Activated CD4-positive, alpha-beta T cell treated with anti-CD3 and anti-CD28 coated beads for 36 hours (primary cell): Measurements from ENCODE around the gene CDKN2A. TPM values are rescaled to one million over a fixed set of nuclear protein-coding genes. Genes with fewer than 3 reads are reported as not detected.

Source experiments
- ATAC-seq: fragments of 200-7000 bp; cut with Tn5 transposase; one replicate; pipeline ENCODE4 v1.10.0; 2021; ENCODE audit warnings: mild to moderate bottlenecking, moderate library complexity
- CTCF ChIA-PET: fragments of 350-600 bp; sonication (Branson Sonifier 250); formaldehyde crosslinking; loops from one replicate; lab custom pipeline; 2021; ENCODE audit warnings: antibody characterized with exemption; lab: Charles Lee
- POLR2A ChIA-PET: fragments of 350-600 bp; sonication (Branson Sonifier 250); formaldehyde crosslinking; loops from one replicate; lab custom pipeline; 2021; ENCODE audit warnings: antibody characterized with exemption, inconsistent platforms; lab: Charles Lee
- DNase-seq: peaks from one replicate; pipeline ENCODE4 v3.0.0-alpha.2; 2020
- H3K27ac Mint-ChIP-seq: one replicate; pipeline ENCODE4 v1.8.0; 2021; ENCODE audit warnings: mixed read lengths
- H3K27me3 Mint-ChIP-seq: one replicate; pipeline ENCODE4 v1.8.0; 2021; ENCODE audit warnings: mixed read lengths
- H3K36me3 Mint-ChIP-seq: one replicate; pipeline ENCODE4 v1.8.0; 2021; ENCODE audit warnings: low read depth, mixed read lengths
- H3K4me1 Mint-ChIP-seq: one replicate; pipeline ENCODE4 v1.8.0; 2021; ENCODE audit warnings: mixed read lengths
- H3K4me3 Mint-ChIP-seq: one replicate; pipeline ENCODE4 v1.8.0; 2021; ENCODE audit warnings: mild to moderate bottlenecking, moderate library complexity, mixed read lengths
- H3K9me3 Mint-ChIP-seq: one replicate; pipeline ENCODE4 v1.8.0; 2021; ENCODE audit warnings: low read depth, mixed read lengths
- intact Hi-C, 2 experiments: fragments of 100-400 bp; cut with DNase I in 1 of 2; cut with micrococcal nuclease in 1 of 2; formaldehyde crosslinking; loops; one replicate each; pipeline versions ENCODE4 v1.14.2 to v1.15.1; 2022 to 2024; cut with DNase I, micrococcal nuclease
- total RNA-seq, 2 experiments: library from RNA; stranded (reverse); gene quantifications; one replicate each; pipeline ENCODE4 v1.2.3, GENCODE V29; 2021

CDKN2A gene
- 1 to 10 TPM in 1 of 2 experiments, under 1 TPM in 1; 0.86 to 1.6 TPM for total RNA-seq

DNA sequence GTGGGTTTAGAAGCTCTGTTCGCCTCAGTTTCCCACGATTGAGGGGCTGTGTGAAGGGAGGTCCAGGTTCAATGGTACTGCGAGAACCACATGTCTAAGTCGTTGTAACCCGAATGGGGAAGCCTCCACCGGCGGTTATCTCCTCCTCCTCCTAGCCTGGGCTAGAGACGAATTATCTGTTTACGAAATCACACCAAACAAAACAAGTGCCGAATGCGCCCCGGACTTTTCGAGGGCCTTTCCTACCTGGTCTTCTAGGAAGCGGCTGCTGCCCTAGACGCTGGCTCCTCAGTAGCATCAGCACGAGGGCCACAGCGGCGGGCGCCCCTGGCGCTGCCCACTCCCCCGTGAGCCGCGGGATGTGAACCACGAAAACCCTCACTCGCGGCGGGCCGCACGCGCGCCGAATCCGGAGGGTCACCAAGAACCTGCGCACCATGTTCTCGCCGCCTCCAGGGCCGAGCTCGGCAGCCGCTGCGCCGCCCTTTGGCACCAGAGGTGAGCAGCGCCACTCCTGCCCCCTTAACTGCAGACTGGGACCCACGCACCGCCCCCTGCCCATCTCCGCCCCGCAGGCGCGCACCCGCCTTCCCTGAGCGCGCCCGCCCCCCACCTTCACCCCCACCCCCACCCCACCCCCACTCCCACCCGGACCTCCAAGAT lies at the start of gene CDKN2A:
Gene CDKN2A (minus strand): TSS at position 500 of the 663 bp plus-strand sequence.
- CTCF ChIA-PET: interaction anchor here (1.2 to 5.5 kb wide), 3 partner anchors 14 to 180 kb away, joined by 4 to 31 read pairs (median 9); partner anchors contain the start of gene CDKN2B
- POLR2A ChIA-PET: interaction anchor here (0.6 kb wide), 1 partner anchor 26 kb away, joined by 3 read pairs; no protein-coding TSS in a partner anchor
- H3K4me3 Mint-ChIP-seq: peak within 1 kb of the TSS; percentile 90
- no peaks in the 10 kb centered on the region for H3K9me3 Mint-ChIP-seq
- peaks cover 4% of the 10 kb centered on the region for H3K36me3 Mint-ChIP-seq
- peak; percentile 63 for DNase-seq
- H3K4me1 Mint-ChIP-seq: peaks cover 8% of the 10 kb centered on the region
- ATAC-seq: peak; percentile 56
- H3K27ac Mint-ChIP-seq: peak within 1 kb of the TSS; percentile 85
- peaks cover 41% of the 10 kb centered on the region for H3K27me3 Mint-ChIP-seq
- intact Hi-C loops: loop anchor here in 1 of 2 experiments (2.0 kb wide), 1 partner anchor 19 kb away; no protein-coding TSS in a partner anchor

DNA sequence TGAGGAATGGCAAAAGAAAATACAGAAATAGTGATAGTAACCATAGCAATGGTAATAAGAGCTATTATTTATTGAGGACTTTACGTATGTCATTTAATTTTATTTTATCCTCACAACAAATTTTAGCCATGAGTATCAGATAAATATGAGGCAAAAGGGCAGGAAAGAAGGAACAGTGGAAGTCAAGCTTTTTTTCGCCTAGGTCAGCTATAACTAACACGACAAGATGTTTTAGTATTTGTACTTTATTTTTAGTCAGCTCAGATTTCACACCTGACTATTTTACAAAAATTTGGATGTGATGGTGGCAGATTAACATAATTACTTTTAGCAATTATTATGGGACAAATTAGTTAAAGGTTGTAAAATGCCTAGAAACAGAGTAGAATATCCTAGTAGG lies 49.7 kb upstream of the CDKN2A start:
- Mint-ChIP-seq H3K27me3 (peaks cover 27% of the 10 kb centered on the region), H3K27ac (no peak overlapping the region), H3K9me3 (no peaks in the 10 kb centered on the region), H3K36me3 (no peaks in the 10 kb centered on the region), H3K4me1 (peaks cover 3% of the 10 kb centered on the region), H3K4me3 (no peak overlapping the region)
- CTCF ChIA-PET: interaction anchor here (0.6 to 1.9 kb wide), 4 partner anchors 9 to 659 kb away, joined by 3 to 6 read pairs (median 3); no protein-coding TSS in a partner anchor
- intact Hi-C loops: no loop called here
- ATAC-seq (no peak), DNase-seq (no peak)
- POLR2A ChIA-PET: no interaction called here

- no peaks in the 10 kb centered on the region for H3K9me3 Mint-ChIP-seq
- DNase-seq (no peak), ATAC-seq (no peak)
- peaks cover 16% of the 10 kb centered on the region for H3K27me3 Mint-ChIP-seq
- CTCF ChIA-PET: interaction anchor here (0.9 to 2.8 kb wide), 7 partner anchors 9 to 230 kb away, joined by 3 to 19 read pairs (median 4); no protein-coding TSS in a partner anchor
- no peaks in the 10 kb centered on the region for H3K36me3 Mint-ChIP-seq
- no peak overlapping the region for H3K4me3 Mint-ChIP-seq
- POLR2A ChIA-PET: no interaction called here
- peaks cover 5% of the 10 kb centered on the region for H3K4me1 Mint-ChIP-seq
- intact Hi-C loops: no loop called here
- no peak overlapping the region for H3K27ac Mint-ChIP-seq
Measured at GRCh38 chr9:22041775-22042174, 47.6 kb upstream of the CDKN2A start.

DNA sequence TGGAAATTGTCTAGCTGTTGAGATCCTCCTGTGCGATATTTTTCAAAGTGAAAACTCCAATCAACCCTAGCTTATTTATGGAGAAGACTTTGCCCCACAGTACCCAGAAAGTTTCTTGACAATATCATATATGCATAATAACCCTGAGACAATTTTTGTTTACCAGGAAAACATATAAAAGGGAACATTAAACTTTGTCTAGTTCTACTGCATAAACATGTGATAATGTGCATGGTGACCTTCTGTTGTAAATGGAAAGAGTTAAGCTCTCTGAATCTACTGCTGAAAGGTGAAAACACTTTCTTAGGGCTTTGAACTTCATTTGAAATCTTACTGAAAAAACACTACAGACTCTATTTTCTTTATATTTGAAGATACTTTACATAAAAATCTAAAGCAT lies 47.2 kb upstream of the CDKN2A start:
- POLR2A ChIA-PET: interaction anchor here (0.6 kb wide), 1 partner anchor 89 kb away, joined by 3 read pairs; no protein-coding TSS in a partner anchor
- H3K36me3 Mint-ChIP-seq: no peaks in the 10 kb centered on the region

DNA sequence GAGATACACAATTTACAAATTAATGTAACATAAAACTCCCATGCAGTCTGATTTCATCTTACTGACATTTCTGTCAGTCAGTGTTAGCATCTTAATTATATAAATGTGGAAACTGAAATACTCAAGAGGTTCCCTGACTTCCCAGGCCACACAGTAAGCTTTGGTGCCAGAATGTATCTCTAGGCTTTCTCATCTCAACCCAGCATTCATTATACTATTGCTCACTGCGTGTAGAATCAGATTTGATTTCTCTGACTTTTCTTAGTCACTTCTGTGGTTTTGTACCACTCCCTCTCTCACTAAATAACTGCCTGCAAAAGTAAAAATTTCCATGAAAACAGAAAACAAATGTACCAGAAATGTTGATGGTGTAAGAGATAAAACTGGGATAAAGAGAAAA lies 46.6 kb upstream of the CDKN2A start:
- ATAC-seq: peak; percentile 74
- no peaks in the 10 kb centered on the region for H3K36me3 Mint-ChIP-seq
- CTCF ChIA-PET: interaction anchor here (0.8 to 2.8 kb wide), 6 partner anchors 32 to 229 kb away, joined by 3 to 19 read pairs (median 6); no protein-coding TSS in a partner anchor
- H3K9me3 Mint-ChIP-seq: no peaks in the 10 kb centered on the region
- POLR2A ChIA-PET: interaction anchor here (0.6 kb wide), 1 partner anchor 90 kb away, joined by 3 read pairs; no protein-coding TSS in a partner anchor
- H3K4me3 Mint-ChIP-seq: no peak overlapping the region
- intact Hi-C loops: no loop called here
- DNase-seq: no peak
- peaks cover 5% of the 10 kb centered on the region for H3K4me1 Mint-ChIP-seq
- no peak overlapping the region for H3K27ac Mint-ChIP-seq
- peaks cover 16% of the 10 kb centered on the region for H3K27me3 Mint-ChIP-seq

More for the DNA sequence above, 47.2 kb upstream of the CDKN2A start:
- Mint-ChIP-seq H3K9me3 (no peaks in the 10 kb centered on the region), H3K27me3 (peaks cover 16% of the 10 kb centered on the region), H3K27ac (no peak overlapping the region), H3K4me1 (peaks cover 5% of the 10 kb centered on the region), H3K4me3 (no peak overlapping the region)
- no peak for DNase-seq
- intact Hi-C loops: no loop called here
- CTCF ChIA-PET: interaction anchor here (0.9 to 2.8 kb wide), 7 partner anchors 9 to 230 kb away, joined by 3 to 19 read pairs (median 4); no protein-coding TSS in a partner anchor
- ATAC-seq: no peak

DNA sequence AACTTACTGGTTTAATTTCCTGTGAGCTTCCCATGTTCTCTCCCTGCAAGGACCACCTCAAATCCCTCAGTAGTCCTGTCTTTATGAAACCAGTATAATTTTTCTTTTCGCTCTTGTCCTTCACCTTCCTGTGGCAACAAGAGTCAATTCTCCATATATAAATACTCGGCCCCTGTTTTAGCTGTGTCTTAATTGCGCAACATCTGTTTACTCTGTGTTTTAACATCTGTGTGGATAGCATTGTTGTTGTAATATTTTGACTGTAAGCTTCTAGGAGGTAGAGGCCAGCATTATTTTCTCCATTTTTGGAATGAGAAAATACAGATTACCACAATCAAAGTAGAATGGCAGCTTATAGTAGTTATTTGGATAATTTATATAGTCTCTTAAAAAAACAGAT lies 45.1 kb upstream of the CDKN2A start:
- H3K4me3 Mint-ChIP-seq: no peak overlapping the region
- no peak overlapping the region for H3K27ac Mint-ChIP-seq
- CTCF ChIA-PET: interaction anchor here (0.8 to 3.8 kb wide), 8 partner anchors 16 to 605 kb away, joined by 3 to 24 read pairs (median 3); partner anchors contain the start of gene CDKN2B
- peaks cover 5% of the 10 kb centered on the region for H3K4me1 Mint-ChIP-seq
- DNase-seq (no peak), ATAC-seq (no peak)
- H3K9me3 Mint-ChIP-seq: no peaks in the 10 kb centered on the region
- peaks cover 14% of the 10 kb centered on the region for H3K27me3 Mint-ChIP-seq
- H3K36me3 Mint-ChIP-seq: no peaks in the 10 kb centered on the region
- POLR2A ChIA-PET: no interaction called here
- intact Hi-C loops: loop anchor here in 1 of 2 experiments (5.0 to 10.0 kb wide), 4 partner anchors 78 to 574 kb away; no protein-coding TSS in a partner anchor

- intact Hi-C loops: loop anchor here (1.0 to 10.0 kb wide), 6 partner anchors 29 to 573 kb away; partner anchors contain the start of gene CDKN2B (in 1 of the 2)
- H3K4me1 Mint-ChIP-seq: peaks cover 5% of the 10 kb centered on the region
- POLR2A ChIA-PET: no interaction called here
- no peaks in the 10 kb centered on the region for H3K36me3 Mint-ChIP-seq
- H3K4me3 Mint-ChIP-seq: no peak overlapping the region
- H3K27me3 Mint-ChIP-seq: peaks cover 14% of the 10 kb centered on the region
- DNase-seq (no peak), ATAC-seq (no peak)
- CTCF ChIA-PET: interaction anchor here (0.6 to 4.7 kb wide), 20 partner anchors 8 to 547 kb away, joined by 3 to 40 read pairs (median 3); partner anchors contain the start of gene CDKN2B
- no peaks in the 10 kb centered on the region for H3K9me3 Mint-ChIP-seq
- no peak overlapping the region for H3K27ac Mint-ChIP-seq
Measured at GRCh38 chr9:22037954-22038690, 43.9 kb upstream of the CDKN2A start.

GRCh38 chr9:22036866-22037626 lies 42.9 kb upstream of the CDKN2A start:
- H3K4me1 Mint-ChIP-seq: peaks cover 5% of the 10 kb centered on the region
- peaks cover 9% of the 10 kb centered on the region for H3K27me3 Mint-ChIP-seq
- intact Hi-C loops: loop anchor here in 1 of 2 experiments (2.0 to 10.0 kb wide), 5 partner anchors 28 to 572 kb away; partner anchors contain the start of gene CDKN2B
- ChIA-PET CTCF (interaction anchor here (0.9 to 4.7 kb wide), 14 partner anchors 9 to 545 kb away, joined by 3 to 40 read pairs (median 4); partner anchors contain the start of gene CDKN2B), POLR2A (no interaction called here)
- no peaks in the 10 kb centered on the region for H3K36me3 Mint-ChIP-seq
- no peak overlapping the region for H3K4me3 Mint-ChIP-seq
- no peak overlapping the region for H3K27ac Mint-ChIP-seq
- DNase-seq: no peak
- ATAC-seq: no peak
- no peaks in the 10 kb centered on the region for H3K9me3 Mint-ChIP-seq

DNA sequence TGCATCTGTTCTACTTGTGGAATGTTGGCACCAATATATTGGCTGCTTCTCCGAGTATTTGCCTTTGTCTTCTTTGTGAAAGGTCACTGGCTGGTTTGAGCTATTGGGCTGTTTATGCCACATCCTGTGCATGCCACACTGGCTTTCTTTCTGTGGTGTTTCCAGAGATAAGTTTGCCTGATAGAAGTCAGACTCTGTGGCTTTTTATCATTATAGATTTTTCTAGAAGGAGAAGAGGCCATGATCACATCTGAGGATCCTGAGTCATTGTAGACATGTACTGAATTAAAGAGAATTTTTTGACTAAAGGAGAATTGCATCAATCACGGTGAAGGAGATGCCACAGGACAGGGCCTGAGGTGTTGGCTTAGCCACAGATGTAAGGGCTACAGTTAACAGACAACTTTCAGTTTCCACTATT lies 41.4 kb upstream of the CDKN2A start:
- Mint-ChIP-seq H3K36me3 (no peaks in the 10 kb centered on the region), H3K4me1 (peaks cover 2% of the 10 kb centered on the region), H3K9me3 (no peaks in the 10 kb centered on the region), H3K27ac (no peak overlapping the region), H3K27me3 (peaks cover 3% of the 10 kb centered on the region), H3K4me3 (no peak overlapping the region)
- peak; percentile 30 for ATAC-seq
- intact Hi-C loops: loop anchor here in 1 of 2 experiments (2.0 to 10.0 kb wide), 5 partner anchors 27 to 571 kb away; partner anchors contain the start of gene CDKN2B
- ChIA-PET CTCF (interaction anchor here (1.1 to 4.7 kb wide), 3 partner anchors 15 to 222 kb away, joined by 4 to 40 read pairs (median 18); no protein-coding TSS in a partner anchor), POLR2A (no interaction called here)
- DNase-seq: no peak

GRCh38 chr9:22033012-22033630 lies 38.9 kb upstream of the CDKN2A start:
- intact Hi-C loops: loop anchor here in 1 of 2 experiments (10.0 kb wide), 2 partner anchors 422 to 568 kb away; no protein-coding TSS in a partner anchor
- POLR2A ChIA-PET: no interaction called here
- ATAC-seq: no peak
- Mint-ChIP-seq H3K4me1 (peaks cover 2% of the 10 kb centered on the region), H3K36me3 (no peaks in the 10 kb centered on the region), H3K9me3 (no peaks in the 10 kb centered on the region), H3K27ac (no peak overlapping the region), H3K27me3 (peaks cover 5% of the 10 kb centered on the region), H3K4me3 (no peak overlapping the region)
- CTCF ChIA-PET: no interaction called here
- DNase-seq: no peak
